ENCODE measurements around the gene RAB4B.
A peak's percentile ranks its signal among the peaks of the same experiment; 100 is the strongest.
"Not testable (repeated sequence)": the region's sequence is repeated elsewhere in the genome, so short reads cannot be mapped to it uniquely, and the experiment has no call there.

The RAB4B gene

GRCh38 chr19:40813182-40813581 lies 35.1 kb downstream of the RAB4B start:
- H3K36me3 ChIP-seq: peaks cover 6 to 14% (median 10%) of the 10 kb centered on the region in 3 donors
- intact Hi-C loops (cut with DNase I; ENCODE audit: low total_unique reads): no loop called here
- no peak for TF ChIP-seq CTCF (IDR thresholded peaks at IDR 0.05)
- H3K4me1 ChIP-seq: peaks cover 0 to 48% (median 33%) of the 10 kb centered on the region in 4 donors
- H3K4me3 ChIP-seq: no peak overlapping the region
- H3K27ac ChIP-seq: peak overlapping the region in 1 of 2 donors; percentile 39
- DNase-seq: no peak
- H3K9me3 ChIP-seq: no peaks in the 10 kb centered on the region
- no peaks in the 10 kb centered on the region for H3K27me3 ChIP-seq

GRCh38 chr19:40815223-40815622 lies 37.2 kb downstream of the RAB4B start:
- TF ChIP-seq CTCF (IDR thresholded peaks at IDR 0.05): no peak
- Histone ChIP-seq H3K9me3 (no peaks in the 10 kb centered on the region), H3K4me3 (no peak overlapping the region), H3K4me1 (peaks cover 0 to 43% (median 26%) of the 10 kb centered on the region in 4 donors), H3K36me3 (no peaks in the 10 kb centered on the region), H3K27ac (no peak overlapping the region), H3K27me3 (no peaks in the 10 kb centered on the region)
- intact Hi-C loops (cut with DNase I; ENCODE audit: low total_unique reads): loop anchor here (2.0 kb wide), 1 partner anchor 152 kb away; no protein-coding TSS in a partner anchor
- DNase-seq: peak in 1 of 2 donors; percentile 40

GRCh38 chr19:40818480-40819399 lies 40.7 kb downstream of the RAB4B start:
- H3K9me3 ChIP-seq; H3K27me3 ChIP-seq; intact Hi-C loops (cut with DNase I; ENCODE audit: low total_unique reads); H3K36me3 ChIP-seq: not testable (repeated sequence)
- peak overlapping the region; percentile 25 to 37 for H3K4me3 ChIP-seq
- TF ChIP-seq CTCF (IDR thresholded peaks at IDR 0.05): peak in 1 of 2 experiments; percentile 23
- DNase-seq: peak; percentile 69 to 87
- peak overlapping the region in 1 of 2 donors; percentile 22 for H3K27ac ChIP-seq
- peaks cover 0 to 20% (median 8%) of the 10 kb centered on the region in 4 donors for H3K4me1 ChIP-seq

GRCh38 chr19:40819479-40820234 lies 41.6 kb downstream of the RAB4B start:
- Histone ChIP-seq H3K27ac (peak overlapping the region in 1 of 2 donors; percentile 22), H3K4me1 (peaks cover 0 to 19% (median 8%) of the 10 kb centered on the region in 4 donors)
- peak in 1 of 2 donors; percentile 68 for DNase-seq
- peak; percentile 69 to 77 for TF ChIP-seq CTCF (IDR thresholded peaks at IDR 0.05)
- H3K4me3 ChIP-seq; intact Hi-C loops (cut with DNase I; ENCODE audit: low total_unique reads); H3K27me3 ChIP-seq; H3K9me3 ChIP-seq; H3K36me3 ChIP-seq: not testable (repeated sequence)

- Histone ChIP-seq H3K36me3 (peaks cover 4 to 8% (median 6%) of the 10 kb centered on the region in 3 donors), H3K27me3 (no peaks in the 10 kb centered on the region), H3K9me3 (no peaks in the 10 kb centered on the region), H3K4me3 (no peak overlapping the region), H3K4me1 (peaks cover 0 to 19% (median 8%) of the 10 kb centered on the region in 4 donors), H3K27ac (no peak overlapping the region)
- TF ChIP-seq CTCF (IDR thresholded peaks at IDR 0.05): no peak
- DNase-seq: peak in 1 of 2 donors; percentile 63
- intact Hi-C loops (cut with DNase I; ENCODE audit: low total_unique reads): no loop called here
These were observed 44.1 kb downstream of the RAB4B start for GRCh38 chr19:40822161-40822560.

- intact Hi-C loops (cut with DNase I; ENCODE audit: low total_unique reads); H3K9me3 ChIP-seq; H3K4me3 ChIP-seq; H3K27ac ChIP-seq; H3K27me3 ChIP-seq: not testable (repeated sequence)
- Histone ChIP-seq H3K36me3 (peaks cover 11 to 15% (median 13%) of the 10 kb centered on the region in 3 donors), H3K4me1 (peaks cover 0 to 19% (median 8%) of the 10 kb centered on the region in 4 donors)
- peak in 1 of 2 donors; percentile 61 for DNase-seq
These were observed 44.9 kb downstream of the RAB4B start for GRCh38 chr19:40822704-40823553.

GRCh38 chr19:40824916-40825315 lies 46.9 kb downstream of the RAB4B start:
- H3K4me3 ChIP-seq; H3K27ac ChIP-seq; H3K27me3 ChIP-seq; H3K9me3 ChIP-seq; H3K4me1 ChIP-seq; intact Hi-C loops (cut with DNase I; ENCODE audit: low total_unique reads): not testable (repeated sequence)
- DNase-seq: peak in 1 of 2 donors; percentile 59
- peaks cover 11 to 27% (median 23%) of the 10 kb centered on the region in 3 donors for H3K36me3 ChIP-seq
